ENCODE measurements around the gene RAB11B. TPM values are rescaled to one million over a fixed set of nuclear protein-coding genes. Genes with fewer than 3 reads are reported as not detected.

RAB11B gene
- total and polyA plus RNA-seq, 2 of the 13 experiments (the other 11 are each of a cell fraction or from before 2014, with no cell fraction given) = 6.0 to 28.4 TPM

GRCh38 chr19:8373867-8374813, 16.0 kb upstream of the RAB11B start (continued):
- TF ChIP-seq ETV6 (CRISPR knock-in tag; conservative IDR thresholded peaks at IDR 0.05) (no peak), ZNF891 (CRISPR knock-in tag; IDR thresholded peaks at IDR 0.05) (peak; percentile 79), ATF3 (CRISPR knock-in tag; IDR thresholded peaks at IDR 0.05) (peak; percentile 19; the same call in 1 of the 2 replicates), FOSL2 (CRISPR knock-in tag; IDR thresholded peaks at IDR 0.05) (peak; percentile 77), MIER3 (CRISPR knock-in tag; IDR thresholded peaks at IDR 0.05; ENCODE audit: borderline replicate concordance) (peak; percentile 87; the same call in 1 of the 2 replicates), DR1 (CRISPR knock-in tag; IDR thresholded peaks at IDR 0.05) (no peak), NFE2L2 (IDR thresholded peaks at IDR 0.05; ENCODE audit: low read length) (no peak), ZNF691 (CRISPR knock-in tag; IDR thresholded peaks at IDR 0.05; ENCODE audit: borderline replicate concordance, low read depth) (0 out of 2 replicates have a peak, but pooled peaks have one; percentile 34), BRD4 (CRISPR knock-in tag; IDR thresholded peaks at IDR 0.05) (peak; percentile 46; the same call in 1 of the 2 replicates), SRY (CRISPR knock-in tag; IDR thresholded peaks at IDR 0.05) (no peak; the same call in 1 of the 2 replicates), ZNF256 (CRISPR knock-in tag; conservative IDR thresholded peaks at IDR 0.05) (no peak), NFIC (IDR thresholded peaks at IDR 0.05; ENCODE audit: low read length) (peak; percentile 75; the same call in 1 of the 2 replicates), YY1 (IDR thresholded peaks at IDR 0.05; ENCODE audit: insufficient read depth, insufficient replicate concordance, low read depth, low read length) (peak; percentile 80), TAF1 (CRISPR knock-in tag; IDR thresholded peaks at IDR 0.05) (no peak; the same call in 1 of the 2 replicates), RORA (CRISPR knock-in tag; IDR thresholded peaks at IDR 0.05) (peak; percentile 88; the same call in 1 of the 2 replicates), ZNF281 (CRISPR knock-in tag; IDR thresholded peaks at IDR 0.05; ENCODE audit: borderline replicate concordance) (peak; percentile 19; the same call in 1 of the 2 replicates), TARDBP (CRISPR knock-in tag; IDR thresholded peaks at IDR 0.05) (peak; percentile 76; the same call in 1 of the 2 replicates), ZNF331 (CRISPR knock-in tag; IDR thresholded peaks at IDR 0.05) (peak; percentile 67; the same call in 1 of the 2 replicates), CBX1 (IDR thresholded peaks at IDR 0.05; ENCODE audit: low read depth) (peak; percentile 55), CENPX (CRISPR knock-in tag; IDR thresholded peaks at IDR 0.05) (no peak), ZFX (CRISPR knock-in tag; IDR thresholded peaks at IDR 0.05; ENCODE audit: low read depth) (0 out of 2 replicates have a peak, but pooled peaks have one; percentile 26), ZNF720 (CRISPR knock-in tag; IDR thresholded peaks at IDR 0.05) (no peak), ZNF501 (CRISPR knock-in tag; IDR thresholded peaks at IDR 0.05) (peak; percentile 72), IKZF1 (IDR thresholded peaks at IDR 0.05) (no peak), RXRB (CRISPR knock-in tag; IDR thresholded peaks at IDR 0.05; ENCODE audit: borderline replicate concordance) (peak; percentile 99), ATF7 (IDR thresholded peaks at IDR 0.05) (no peak), ATF7 (CRISPR knock-in tag; IDR thresholded peaks at IDR 0.05) (0 out of 2 replicates have a peak, but pooled peaks have one; percentile 40), ZNF343 (CRISPR knock-in tag; IDR thresholded peaks at IDR 0.05) (no peak; the same call in 1 of the 2 replicates)
